Endothelial cell of umbilical vein (primary cell): ENCODE data around the gene SLC5A8.

ENCODE experiments used
- CTCF ChIP-seq, 2 donors: IDR thresholded peaks; 1 replicate in 1 of 2; 2 replicates in 1 of 2; pipeline ENCODE4 v1.5.1; 2011; ENCODE audit warnings: low read length in 2 of 2, mild to moderate bottlenecking in 2 of 2, moderate library complexity in 2 of 2, control low read depth in 1 of 2, inconsistent platforms in 1 of 2, low read depth in 1 of 2; ENCODE audit not compliant: insufficient read depth in 1 of 2; ENCODE audit errors: extremely low read depth in 1 of 2
- EZH2 ChIP-seq: IDR thresholded peaks from 2 replicates; pipeline ENCODE4 v1.6.1; 2012; ENCODE audit warnings: borderline replicate concordance, low read depth, mild to moderate bottlenecking, moderate library complexity, low read length, inconsistent platforms; ENCODE audit not compliant: severe bottlenecking
- FOS ChIP-seq: IDR thresholded peaks from 2 replicates; pipeline ENCODE4 v1.6.1; 2011; ENCODE audit warnings: mild to moderate bottlenecking, low read length, moderate library complexity, borderline replicate concordance; ENCODE audit not compliant: insufficient read depth
- GATA2 ChIP-seq: IDR thresholded peaks from 2 replicates; pipeline ENCODE4 v1.7.0; 2011; ENCODE audit warnings: low read depth, mild to moderate bottlenecking, moderate library complexity, mixed read lengths, low read length; ENCODE audit not compliant: insufficient read length, insufficient read depth
- MAX ChIP-seq: IDR thresholded peaks from 2 replicates; pipeline ENCODE4 v1.6.1; 2011; ENCODE audit not compliant: insufficient read depth, insufficient read length
- MYC ChIP-seq: IDR thresholded peaks from one replicate; pipeline ENCODE4 v1.6.1; 2011; ENCODE audit warnings: mild to moderate bottlenecking, low read depth, low read length
- POLR2A ChIP-seq: IDR thresholded peaks from 2 replicates; pipeline ENCODE4 v1.6.1; 2012; ENCODE audit warnings: low read depth, mild to moderate bottlenecking, control low read depth, low read length
- POLR2AphosphoS5 ChIP-seq: IDR thresholded peaks from 2 replicates; pipeline ENCODE4 v1.6.1; 2012; ENCODE audit warnings: low read depth, mild to moderate bottlenecking, control low read depth, low read length, moderate library complexity; ENCODE audit not compliant: insufficient read depth

- TF ChIP-seq CTCF (IDR thresholded peaks at IDR 0.05; ENCODE audit: extremely low read depth in 1 of 2, insufficient read depth in 1 of 2, low read depth in 1 of 2, low read length in 2 of 2) (no peak), POLR2AphosphoS5 (no peak), POLR2A (no peak), EZH2 (no peak), MYC (no peak), MAX (no peak), FOS (no peak), GATA2 (no peak)
These were observed 46.2 kb upstream of the SLC5A8 start for GRCh38 chr12:101256266-101256665.
